Caco-2 (cell line): Measurements from ENCODE around the gene ZCCHC7. TPM values are rescaled to one million over a fixed set of nuclear protein-coding genes. Genes with fewer than 3 reads are reported as not detected.

Experiments
- BruUV-seq: library from RNA; stranded (reverse); fragments of 400-500 nt; replicated peaks from 2 replicates; lab custom pipeline; 2021; lab: Mats Ljungman, UMichigan
- CTCF ChIA-PET: fragments of 300-600 bp; sonication (Branson Sonifier 250); formaldehyde crosslinking; loops from one replicate; lab custom pipeline; 2022; ENCODE audit warnings: antibody characterized with exemption; lab: Charles Lee
- POLR2A ChIA-PET: fragments of 300-600 bp; sonication (Branson Sonifier 250); formaldehyde crosslinking; loops from one replicate; lab custom pipeline; 2022; ENCODE audit warnings: antibody characterized with exemption; lab: Charles Lee
- DNase-seq, 2 experiments: peaks; one replicate each; pipeline versions ENCODE4 v3.0.0 to v3.0.0-alpha.2; 2020 to 2022
- H3K27me3 ChIP-seq: replicated peaks from 2 replicates; pipeline ENCODE4 v1.6.0; 2011; ENCODE audit warnings: low read length; ENCODE audit not compliant: control insufficient read depth, insufficient read depth
- H3K36me3 ChIP-seq: 2 replicates; pipeline ENCODE4 v1.5.1; 2011; ENCODE audit warnings: low read length; ENCODE audit not compliant: control insufficient read depth, insufficient read depth
- H3K4me1 ChIP-seq: fragments of 250-450 bp; sonication (Bioruptor Pico); 2 replicates; pipeline ENCODE4 v1.5.1; 2020; ENCODE audit warnings: mild to moderate bottlenecking
- H3K4me3 ChIP-seq: 2 replicates; pipeline ENCODE4 v1.5.1; 2011; ENCODE audit warnings: low read depth, mild to moderate bottlenecking, control low read depth, low read length
- H3K9me3 ChIP-seq: fragments of 250-450 bp; sonication (Bioruptor Pico); 2 replicates; pipeline ENCODE4 v1.5.1; 2020; ENCODE audit warnings: mild to moderate bottlenecking, moderate library complexity
- H3K27ac Mint-ChIP-seq: one replicate; pipeline ENCODE4 v1.8.0; 2022; ENCODE audit warnings: mixed read lengths; ENCODE audit not compliant: unreplicated experiment
- H3K27me3 Mint-ChIP-seq: one replicate; pipeline ENCODE4 v1.8.0; 2022; ENCODE audit warnings: mixed read lengths; ENCODE audit not compliant: insufficient read depth, unreplicated experiment
- H3K36me3 Mint-ChIP-seq: one replicate; pipeline ENCODE4 v1.8.0; 2022; ENCODE audit warnings: mild to moderate bottlenecking, mixed read lengths; ENCODE audit not compliant: insufficient read depth, unreplicated experiment
- H3K4me1 Mint-ChIP-seq: one replicate; pipeline ENCODE4 v1.8.0; 2022; ENCODE audit warnings: low read depth, mixed read lengths; ENCODE audit not compliant: unreplicated experiment
- H3K4me3 Mint-ChIP-seq: one replicate; pipeline ENCODE4 v1.8.0; 2022; ENCODE audit warnings: mild to moderate bottlenecking, moderate library complexity, mixed read lengths; ENCODE audit not compliant: unreplicated experiment
- H3K9me3 Mint-ChIP-seq: one replicate; pipeline ENCODE4 v1.8.0; 2022; ENCODE audit warnings: mixed read lengths; ENCODE audit not compliant: unreplicated experiment
- intact Hi-C: fragments of 100-400 bp; cut with micrococcal nuclease; formaldehyde crosslinking; loops from one replicate; pipeline ENCODE4 v1.10.0; 2022; ENCODE audit not compliant: unreplicated experiment
- total RNA-seq: library from RNA; stranded (reverse); gene quantifications from 2 replicates; pipeline ENCODE4 v1.2.3, GENCODE V29; 2022
- TF ChIP-seq, protein P1 (sequence below), 2 experiments: fragments of 200-600 bp in 1 of 2; IDR thresholded peaks; 1 replicate in 1 of 2; 2 replicates in 1 of 2; pipeline versions ENCODE4 v1.5.1 to v1.8.0; 2011 to 2022; ENCODE audit warnings: antibody characterized with exemption in 1 of 2, control low read depth in 1 of 2, inconsistent platforms in 1 of 2, low read depth in 1 of 2, low read length in 1 of 2, mild to moderate bottlenecking in 1 of 2, moderate library complexity in 1 of 2; ENCODE audit not compliant: insufficient read depth in 1 of 2, severe bottlenecking in 1 of 2, unreplicated experiment in 1 of 2

ZCCHC7 gene
- total RNA-seq, 1 experiment from 2014 or later, result 22.0 TPM

- POLR2A ChIA-PET, result no interaction called here
- H3K36me3 ChIP-seq, result no peaks in the 10 kb centered on the region; the same call in 1 of the 2 replicates
- no peak for DNase-seq
- TF ChIP-seq, protein P1, sequence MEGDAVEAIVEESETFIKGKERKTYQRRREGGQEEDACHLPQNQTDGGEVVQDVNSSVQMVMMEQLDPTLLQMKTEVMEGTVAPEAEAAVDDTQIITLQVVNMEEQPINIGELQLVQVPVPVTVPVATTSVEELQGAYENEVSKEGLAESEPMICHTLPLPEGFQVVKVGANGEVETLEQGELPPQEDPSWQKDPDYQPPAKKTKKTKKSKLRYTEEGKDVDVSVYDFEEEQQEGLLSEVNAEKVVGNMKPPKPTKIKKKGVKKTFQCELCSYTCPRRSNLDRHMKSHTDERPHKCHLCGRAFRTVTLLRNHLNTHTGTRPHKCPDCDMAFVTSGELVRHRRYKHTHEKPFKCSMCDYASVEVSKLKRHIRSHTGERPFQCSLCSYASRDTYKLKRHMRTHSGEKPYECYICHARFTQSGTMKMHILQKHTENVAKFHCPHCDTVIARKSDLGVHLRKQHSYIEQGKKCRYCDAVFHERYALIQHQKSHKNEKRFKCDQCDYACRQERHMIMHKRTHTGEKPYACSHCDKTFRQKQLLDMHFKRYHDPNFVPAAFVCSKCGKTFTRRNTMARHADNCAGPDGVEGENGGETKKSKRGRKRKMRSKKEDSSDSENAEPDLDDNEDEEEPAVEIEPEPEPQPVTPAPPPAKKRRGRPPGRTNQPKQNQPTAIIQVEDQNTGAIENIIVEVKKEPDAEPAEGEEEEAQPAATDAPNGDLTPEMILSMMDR (IDR thresholded peaks at IDR 0.05; ENCODE audit: insufficient read depth in 1 of 2, low read depth in 1 of 2, low read length in 1 of 2, severe bottlenecking in 1 of 2, unreplicated experiment in 1 of 2), result no peak
- no peak overlapping the region for H3K4me3 ChIP-seq
- no peaks in the 10 kb centered on the region for H3K9me3 Mint-ChIP-seq
- CTCF ChIA-PET, result no interaction called here
- H3K9me3 ChIP-seq, result no peaks in the 10 kb centered on the region
- BruUV-seq, result no TSS peak
- intact Hi-C loops, result no loop called here
- H3K27me3 ChIP-seq, result no peaks in the 10 kb centered on the region
- no peaks in the 10 kb centered on the region for H3K27me3 Mint-ChIP-seq
- no peak overlapping the region for H3K27ac Mint-ChIP-seq
- no peaks in the 10 kb centered on the region for H3K4me1 Mint-ChIP-seq
- H3K4me3 Mint-ChIP-seq, result no peak overlapping the region
- H3K4me1 ChIP-seq, result no peaks in the 10 kb centered on the region
- H3K36me3 Mint-ChIP-seq, result no peaks in the 10 kb centered on the region
These were observed 131.1 kb downstream of the ZCCHC7 start for GRCh38 chr9:37251452-37251851.

GRCh38 chr9:37253377-37253937, 133.1 kb downstream of the ZCCHC7 start:
- ChIA-PET CTCF (no interaction called here), POLR2A (no interaction called here)
- no TSS peak for BruUV-seq
- no peak for DNase-seq
- Histone ChIP-seq H3K36me3 (no peaks in the 10 kb centered on the region; the same call in 1 of the 2 replicates), H3K4me1 (no peaks in the 10 kb centered on the region), H3K27me3 (no peaks in the 10 kb centered on the region), H3K9me3 (no peaks in the 10 kb centered on the region), H3K4me3 (no peak overlapping the region)
- intact Hi-C loops, result no loop called here
- Mint-ChIP-seq H3K4me1 (no peaks in the 10 kb centered on the region), H3K4me3 (no peak overlapping the region), H3K36me3 (no peaks in the 10 kb centered on the region), H3K27ac (no peak overlapping the region), H3K9me3 (no peaks in the 10 kb centered on the region), H3K27me3 (no peaks in the 10 kb centered on the region)
- TF ChIP-seq, protein P1 (IDR thresholded peaks at IDR 0.05; ENCODE audit: insufficient read depth in 1 of 2, low read depth in 1 of 2, low read length in 1 of 2, severe bottlenecking in 1 of 2, unreplicated experiment in 1 of 2), result no peak

DNA sequence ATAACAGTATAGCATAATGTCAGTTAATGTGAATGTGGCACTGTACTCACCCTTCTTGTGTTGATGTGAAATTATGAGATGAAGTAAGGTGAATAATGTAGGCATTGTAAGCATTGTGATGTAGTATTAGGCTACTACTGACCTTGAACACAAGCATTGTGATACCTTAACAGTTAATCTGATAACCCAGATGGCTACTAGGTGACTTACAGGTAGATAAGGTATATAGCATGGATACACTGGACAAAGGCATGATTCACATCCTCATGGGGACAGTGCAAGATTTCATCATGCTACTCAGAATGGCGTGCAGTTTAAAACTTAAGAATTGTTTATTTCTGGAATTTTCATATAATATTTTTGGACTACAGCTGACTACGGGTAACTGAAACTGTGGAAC, 134.8 kb downstream of the ZCCHC7 start:
- H3K4me1 Mint-ChIP-seq, result no peaks in the 10 kb centered on the region

More for the DNA sequence above, 134.8 kb downstream of the ZCCHC7 start:
- no peak overlapping the region for H3K4me3 ChIP-seq
- Mint-ChIP-seq H3K9me3 (no peaks in the 10 kb centered on the region), H3K36me3 (no peaks in the 10 kb centered on the region), H3K27ac (no peak overlapping the region), H3K4me3 (no peak overlapping the region), H3K27me3 (no peaks in the 10 kb centered on the region)
- H3K9me3 ChIP-seq, result no peaks in the 10 kb centered on the region
- CTCF ChIA-PET, result no interaction called here
- TF ChIP-seq, protein P1 (IDR thresholded peaks at IDR 0.05; ENCODE audit: insufficient read depth in 1 of 2, low read depth in 1 of 2, low read length in 1 of 2, severe bottlenecking in 1 of 2, unreplicated experiment in 1 of 2), result no peak
- H3K4me1 ChIP-seq, result no peaks in the 10 kb centered on the region
- POLR2A ChIA-PET, result no interaction called here
- DNase-seq, result no peak
- H3K36me3 ChIP-seq, result no peaks in the 10 kb centered on the region
- no peaks in the 10 kb centered on the region for H3K27me3 ChIP-seq
- intact Hi-C loops, result no loop called here
- BruUV-seq, result no TSS peak
